Prostate gland (tissue), 2 donors: Measurements from ENCODE around the gene CREG2. TPM values are rescaled to one million over a fixed set of nuclear protein-coding genes. Genes with fewer than 3 reads are reported as not detected.

Experiments used
- DNase-seq: peaks from one replicate; pipeline ENCODE4 v3.0.0-alpha.2; 2019; ENCODE audit warnings: low spot score
- H3K27ac ChIP-seq, 2 donors: fragments of 200-600 bp; sonication (generic); 2 replicates each; pipeline ENCODE4 v1.5.1; 2017 to 2019
- H3K27me3 ChIP-seq: fragments of 200-600 bp; sonication (generic); replicated peaks from 2 replicates; pipeline ENCODE4 v1.5.1; 2019; ENCODE audit not compliant: insufficient read depth
- H3K36me3 ChIP-seq, 2 donors: fragments of 200-600 bp; sonication (generic); 1 replicate in 1 of 2; 2 replicates in 1 of 2; pipeline versions ENCODE4 v1.5.1 to v1.8.1; 2017 to 2019
- H3K4me1 ChIP-seq: fragments of 200-600 bp; sonication (generic); replicated peaks from 2 replicates; pipeline ENCODE4 v1.5.1; 2019
- H3K4me3 ChIP-seq, 2 donors: fragments of 200-600 bp; sonication (generic); 2 replicates each; pipeline ENCODE4 v1.5.1; 2017 to 2019
- H3K9me3 ChIP-seq: fragments of 200-600 bp; sonication (generic); 2 replicates; pipeline ENCODE4 v1.5.1; 2017
- POLR2A ChIP-seq: fragments of 450-650 bp; IDR thresholded peaks from one replicate; pipeline ENCODE4 v1.6.1; 2016; ENCODE audit warnings: antibody characterized with exemption, mild to moderate bottlenecking
- POLR2AphosphoS5 ChIP-seq: sonication (generic); formaldehyde crosslinking; IDR thresholded peaks from one replicate; pipeline ENCODE4 v1.6.1; 2017; ENCODE audit warnings: antibody characterized with exemption
- WGBS: methylation state at CpG from one replicate; pipeline ENCODE4 v1.1.5; 2018; 5-methylcytosine and 5-hydroxymethylcytosine counted together
- intact Hi-C: fragments of 100-400 bp; cut with DNase I; formaldehyde crosslinking; loops from one replicate; pipeline ENCODE4 v1.14.2; 2022
- total RNA-seq, 2 donors: library from RNA; depleted of rRNA; stranded (reverse); fragments of >200 nt; gene quantifications; one replicate each; pipeline ENCODE4 v1.1.0, GENCODE V29; 2016
- TF ChIP-seq, protein P1 (sequence below), 4 experiments: fragments of 200-600 bp in 2 of 4; fragments of 450-650 bp in 2 of 4; sonication (generic) in 2 of 4; IDR thresholded peaks; 1 replicate in 3 of 4; 2 replicates in 1 of 4; pipeline ENCODE4 v1.5.1; 2016 to 2019; ENCODE audit warnings: antibody characterized with exemption in 4 of 4, mild to moderate bottlenecking in 2 of 4, moderate library complexity in 2 of 4

CREG2 gene
- total RNA-seq, 2 donors from 2014 or later = not detected

DNA sequence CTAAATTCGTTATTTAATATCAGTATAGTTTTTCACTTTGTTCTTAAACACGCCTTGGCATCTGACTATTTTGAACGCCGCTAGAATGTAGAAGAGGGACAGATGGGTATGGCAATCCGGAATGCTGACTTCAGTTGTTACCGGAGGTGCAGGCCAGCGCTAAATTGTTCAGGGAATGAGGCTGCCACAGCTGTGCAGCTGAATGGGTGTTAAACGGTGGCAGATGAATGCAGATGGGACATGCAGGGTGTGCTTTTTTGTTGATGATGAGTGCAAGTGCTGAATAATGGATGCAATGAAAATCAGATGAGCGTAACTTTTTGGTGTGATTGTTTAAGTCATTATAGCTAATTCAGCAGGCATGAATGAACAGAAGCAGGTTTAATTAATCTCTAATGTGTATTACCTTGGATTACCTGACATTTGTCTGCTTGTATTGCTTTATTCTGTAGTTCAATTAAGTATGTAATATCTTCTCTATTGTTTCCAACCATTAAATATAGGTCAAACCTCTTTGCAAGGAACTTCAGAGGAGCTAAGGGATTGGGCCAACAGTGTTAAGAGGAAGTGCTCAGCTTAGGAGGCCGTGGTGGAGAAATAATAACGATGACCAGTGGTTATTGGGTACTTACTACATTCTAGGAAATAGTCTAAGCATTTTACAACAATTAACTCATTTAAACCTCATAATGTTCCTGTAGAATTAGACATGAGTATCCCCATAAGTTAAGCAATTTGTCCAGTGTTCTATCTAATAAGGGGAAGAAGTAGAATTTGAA, 11.9 kb upstream of the CREG2 start:
- intact Hi-C loops = no loop called here
- H3K9me3 ChIP-seq = no peaks in the 10 kb centered on the region
- DNase-seq = no peak
- H3K4me3 ChIP-seq = no peak overlapping the region
- H3K27me3 ChIP-seq = no peaks in the 10 kb centered on the region
- TF ChIP-seq, protein P1, sequence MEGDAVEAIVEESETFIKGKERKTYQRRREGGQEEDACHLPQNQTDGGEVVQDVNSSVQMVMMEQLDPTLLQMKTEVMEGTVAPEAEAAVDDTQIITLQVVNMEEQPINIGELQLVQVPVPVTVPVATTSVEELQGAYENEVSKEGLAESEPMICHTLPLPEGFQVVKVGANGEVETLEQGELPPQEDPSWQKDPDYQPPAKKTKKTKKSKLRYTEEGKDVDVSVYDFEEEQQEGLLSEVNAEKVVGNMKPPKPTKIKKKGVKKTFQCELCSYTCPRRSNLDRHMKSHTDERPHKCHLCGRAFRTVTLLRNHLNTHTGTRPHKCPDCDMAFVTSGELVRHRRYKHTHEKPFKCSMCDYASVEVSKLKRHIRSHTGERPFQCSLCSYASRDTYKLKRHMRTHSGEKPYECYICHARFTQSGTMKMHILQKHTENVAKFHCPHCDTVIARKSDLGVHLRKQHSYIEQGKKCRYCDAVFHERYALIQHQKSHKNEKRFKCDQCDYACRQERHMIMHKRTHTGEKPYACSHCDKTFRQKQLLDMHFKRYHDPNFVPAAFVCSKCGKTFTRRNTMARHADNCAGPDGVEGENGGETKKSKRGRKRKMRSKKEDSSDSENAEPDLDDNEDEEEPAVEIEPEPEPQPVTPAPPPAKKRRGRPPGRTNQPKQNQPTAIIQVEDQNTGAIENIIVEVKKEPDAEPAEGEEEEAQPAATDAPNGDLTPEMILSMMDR (IDR thresholded peaks at IDR 0.05) = no peak
- TF ChIP-seq POLR2A (no peak), POLR2AphosphoS5 (no peak)
- H3K4me1 ChIP-seq = no peaks in the 10 kb centered on the region
- H3K27ac ChIP-seq = no peak overlapping the region
- no peaks in the 10 kb centered on the region for H3K36me3 ChIP-seq
- 83% methylated on average over 11 of the region's 11 CpGs for WGBS

DNA sequence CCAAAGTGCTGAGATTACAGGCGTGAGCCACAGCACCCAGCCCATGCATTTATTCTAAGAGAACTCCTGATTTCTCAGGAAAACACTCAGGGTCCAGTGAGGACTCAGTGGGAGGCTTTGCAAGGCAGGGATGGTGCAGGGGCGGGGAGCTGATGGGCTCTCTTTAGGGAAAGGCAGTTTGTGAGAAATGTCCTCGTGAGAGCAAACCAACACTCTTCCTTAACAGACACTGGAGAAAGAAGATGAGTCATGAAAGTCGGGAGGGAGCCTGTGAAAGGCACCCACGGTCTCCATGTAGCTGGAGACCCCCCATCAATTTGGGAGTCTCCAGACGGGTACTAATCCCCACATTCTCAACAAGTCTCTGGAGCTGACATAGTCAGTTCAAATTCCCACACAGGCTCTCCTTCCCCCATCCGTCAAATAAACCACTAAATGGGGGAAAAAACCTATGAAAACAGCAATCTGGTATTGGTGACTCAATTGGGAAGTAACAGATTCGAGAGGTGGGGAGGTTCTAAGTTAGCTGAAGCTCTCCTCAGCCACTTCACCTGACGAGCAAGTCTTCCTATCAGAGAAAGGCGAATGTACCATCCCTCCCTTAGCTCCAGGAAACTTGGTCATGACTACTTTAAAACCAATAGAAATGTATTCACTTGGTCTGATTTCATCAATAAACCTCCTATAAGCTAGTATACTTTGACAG, 11.0 kb upstream of the CREG2 start:
- H3K27me3 ChIP-seq = no peaks in the 10 kb centered on the region
- 75% methylated on average over 10 of the region's 10 CpGs for WGBS
- intact Hi-C loops = no loop called here
- no peaks in the 10 kb centered on the region for H3K9me3 ChIP-seq
- no peak for DNase-seq
- no peak overlapping the region for H3K27ac ChIP-seq
- no peaks in the 10 kb centered on the region for H3K36me3 ChIP-seq
- no peak overlapping the region for H3K4me3 ChIP-seq
- TF ChIP-seq POLR2A = no peak
- no peaks in the 10 kb centered on the region for H3K4me1 ChIP-seq

DNA sequence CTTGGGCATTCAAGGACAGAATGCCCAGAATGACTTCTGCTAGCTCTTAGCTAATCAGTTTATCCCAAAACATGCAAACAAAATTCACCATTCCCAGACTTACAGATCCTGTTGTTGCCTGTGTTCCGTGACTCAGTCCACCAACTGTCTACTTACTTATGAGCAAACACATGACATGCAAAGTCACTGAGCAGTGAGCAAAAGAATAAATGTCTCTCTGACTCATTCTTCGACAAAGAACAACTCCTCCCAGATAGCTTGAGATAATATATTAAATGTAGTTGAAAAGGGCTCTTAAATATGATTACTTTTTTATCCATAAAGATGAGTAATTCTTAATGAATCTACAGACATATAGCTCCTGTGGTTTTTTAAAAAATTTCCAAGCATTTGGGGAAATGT, 9.0 kb upstream of the CREG2 start:
- TF ChIP-seq, protein P1 (IDR thresholded peaks at IDR 0.05) = no peak
- TF ChIP-seq POLR2A (no peak), POLR2AphosphoS5 (no peak)
- Histone ChIP-seq H3K4me3 (no peak overlapping the region), H3K9me3 (no peaks in the 10 kb centered on the region), H3K27ac (no peak overlapping the region), H3K27me3 (no peaks in the 10 kb centered on the region), H3K36me3 (no peaks in the 10 kb centered on the region), H3K4me1 (no peaks in the 10 kb centered on the region)
- DNase-seq = no peak
- 52% methylated on average over 2 of the region's 2 CpGs for WGBS
- intact Hi-C loops = no loop called here

GRCh38 chr2:101395545-101396315, 8.4 kb upstream of the CREG2 start:
- intact Hi-C loops = no loop called here
- 89% methylated on average over 6 of the region's 6 CpGs for WGBS
- Histone ChIP-seq H3K27ac (no peak overlapping the region), H3K27me3 (no peaks in the 10 kb centered on the region), H3K36me3 (no peaks in the 10 kb centered on the region), H3K9me3 (no peaks in the 10 kb centered on the region), H3K4me1 (no peaks in the 10 kb centered on the region), H3K4me3 (no peak overlapping the region)
- DNase-seq = no peak
- TF ChIP-seq POLR2AphosphoS5 (no peak), POLR2A (no peak)
- TF ChIP-seq, protein P1 (IDR thresholded peaks at IDR 0.05) = no peak

- H3K9me3 ChIP-seq = no peaks in the 10 kb centered on the region
- no peaks in the 10 kb centered on the region for H3K36me3 ChIP-seq
- intact Hi-C loops = no loop called here
- H3K27ac ChIP-seq = no peak overlapping the region
- TF ChIP-seq POLR2AphosphoS5 (no peak), POLR2A (no peak)
- TF ChIP-seq, protein P1 (IDR thresholded peaks at IDR 0.05) = no peak
- no peak overlapping the region for H3K4me3 ChIP-seq
- no peak for DNase-seq
- H3K27me3 ChIP-seq = no peaks in the 10 kb centered on the region
- 61% methylated on average over 4 of the region's 4 CpGs for WGBS
- no peaks in the 10 kb centered on the region for H3K4me1 ChIP-seq
These were observed 929 bp upstream of the CREG2 start for GRCh38 chr2:101388232-101388631.
